ENCODE results near the gene SGF29. TPM values are rescaled to one million over a fixed set of nuclear protein-coding genes. Genes with fewer than 3 reads are reported as not detected.

SGF29 gene
- total and polyA plus RNA-seq, 9 of the 15 experiments (the other 6 are each of a cell fraction or from before 2014, with no cell fraction given): 2.6 to 36.1 (median 21.2) TPM

GRCh38 chr16:28553776-28554633, at the start of gene SGF29 (continued):
- TF ChIP-seq NCOA2 (IDR thresholded peaks at IDR 0.05; ENCODE audit: partially characterized antibody in 2 of 2) (no peak), ZNF134 (CRISPR knock-in tag; conservative IDR thresholded peaks at IDR 0.05) (no peak), GABPB1 (CRISPR knock-in tag; IDR thresholded peaks at IDR 0.05) (peak; percentile 74), ATF7 (IDR thresholded peaks at IDR 0.05) (peak; percentile 89), MTA3 (IDR thresholded peaks at IDR 0.05; ENCODE audit: borderline replicate concordance) (peak; percentile 93; the same call in 1 of the 2 replicates), NEUROD1 (IDR thresholded peaks at IDR 0.05; ENCODE audit: borderline replicate concordance, low read depth, low read length, partially characterized antibody) (no peak), EGR1 (conservative IDR thresholded peaks at IDR 0.05) (no peak), ARHGAP35 (IDR thresholded peaks at IDR 0.05; ENCODE audit: partially characterized antibody) (no peak), E2F3 (CRISPR knock-in tag; IDR thresholded peaks at IDR 0.05) (peak; percentile 86), RNF2 (IDR thresholded peaks at IDR 0.05) (no peak; the same call in 1 of the 2 replicates), ZBTB33 (CRISPR knock-in tag; IDR thresholded peaks at IDR 0.05) (no peak; the same call in 1 of the 2 replicates), ARID3A (IDR thresholded peaks at IDR 0.05; ENCODE audit: borderline replicate concordance, low read depth, low read length) (no peak), HDAC2 (IDR thresholded peaks at IDR 0.05) (no peak), SPI1 (IDR thresholded peaks at IDR 0.05; ENCODE audit: borderline replicate concordance, low read depth, low read length) (no peak), ATF1 (CRISPR knock-in tag; IDR thresholded peaks at IDR 0.05) (no peak; the same call in 1 of the 2 replicates), ATF1 (tag; IDR thresholded peaks at IDR 0.05) (peak; percentile 97), FOS (IDR thresholded peaks at IDR 0.05; ENCODE audit: extremely low read depth, insufficient read length) (no peak), CREM (IDR thresholded peaks at IDR 0.05; ENCODE audit: low read depth) (peak; percentile 97)
